Muscle layer of colon (tissue), 2 donors: ENCODE measurements around the gene KMO.

Experiments used
- H3K27ac ChIP-seq: one replicate; pipeline ENCODE4 v1.7.0; 2013; ENCODE audit warnings: low read depth, mild to moderate bottlenecking, low read length, moderate library complexity
- H3K27me3 ChIP-seq, 2 donors: one replicate each; pipeline ENCODE4 v1.7.0; 2013; ENCODE audit warnings: low read length in 2 of 2, mild to moderate bottlenecking in 2 of 2; ENCODE audit not compliant: insufficient read depth in 2 of 2, control insufficient read depth in 1 of 2
- H3K36me3 ChIP-seq: one replicate; pipeline ENCODE4 v1.7.0; 2013; ENCODE audit warnings: mild to moderate bottlenecking, low read length; ENCODE audit not compliant: insufficient read depth
- H3K4me1 ChIP-seq: one replicate; pipeline ENCODE4 v1.7.0; 2013; ENCODE audit warnings: mild to moderate bottlenecking, low read length; ENCODE audit not compliant: insufficient read depth
- H3K4me3 ChIP-seq, 2 donors: one replicate each; pipeline ENCODE4 v1.7.0; 2013; ENCODE audit warnings: low read length in 2 of 2, low read depth in 1 of 2, mild to moderate bottlenecking in 1 of 2, moderate library complexity in 1 of 2
- H3K9ac ChIP-seq: one replicate; pipeline ENCODE4 v1.7.0; 2013; ENCODE audit warnings: low read length
- H3K9me3 ChIP-seq: one replicate; pipeline ENCODE4 v1.7.0; 2013; ENCODE audit warnings: mild to moderate bottlenecking, low read length
- donor health status: abdominal sarcoma.
- donor health status: Adenocarcinoma of cecum.

Gene KMO

GRCh38 chr1:241574154-241574553, 42.0 kb downstream of the KMO start:
- Histone ChIP-seq H3K4me1 (no peaks in the 10 kb centered on the region), H3K4me3 (no peak overlapping the region), H3K36me3 (no peaks in the 10 kb centered on the region), H3K9me3 (no peaks in the 10 kb centered on the region), H3K27ac (no peak overlapping the region), H3K9ac (no peak overlapping the region), H3K27me3 (no peaks in the 10 kb centered on the region)

DNA sequence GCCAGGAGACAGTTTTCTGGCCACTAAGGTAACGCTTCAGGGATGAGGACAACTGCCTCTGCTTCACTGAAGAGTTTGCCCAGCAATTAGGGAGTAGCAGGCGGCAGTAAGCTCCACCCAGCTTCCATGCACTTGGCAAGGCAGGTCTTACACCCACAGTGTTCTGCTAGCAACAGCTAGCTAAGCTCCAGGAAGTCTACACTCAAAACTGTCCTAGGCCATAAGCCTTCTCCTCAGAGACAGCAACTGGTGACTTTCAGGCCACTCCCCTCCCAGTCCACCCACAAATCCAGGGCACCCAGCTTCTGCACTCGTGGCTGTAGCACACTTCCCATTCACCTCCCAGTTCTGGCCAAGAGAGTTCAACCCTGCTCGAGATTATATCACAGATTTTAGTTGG, 47.3 kb downstream of the KMO start:
- no peaks in the 10 kb centered on the region for H3K27me3 ChIP-seq
- H3K9me3 ChIP-seq = no peaks in the 10 kb centered on the region
- no peak overlapping the region for H3K4me3 ChIP-seq
- no peaks in the 10 kb centered on the region for H3K4me1 ChIP-seq
- H3K9ac ChIP-seq = no peak overlapping the region
- H3K36me3 ChIP-seq = no peaks in the 10 kb centered on the region
- no peak overlapping the region for H3K27ac ChIP-seq

- Histone ChIP-seq H3K36me3 (no peaks in the 10 kb centered on the region), H3K4me1 (no peaks in the 10 kb centered on the region), H3K4me3 (no peak overlapping the region), H3K27ac (no peak overlapping the region), H3K9me3 (no peaks in the 10 kb centered on the region), H3K9ac (no peak overlapping the region), H3K27me3 (no peaks in the 10 kb centered on the region)
Measured at GRCh38 chr1:241582921-241583321, 50.7 kb downstream of the KMO start.

DNA sequence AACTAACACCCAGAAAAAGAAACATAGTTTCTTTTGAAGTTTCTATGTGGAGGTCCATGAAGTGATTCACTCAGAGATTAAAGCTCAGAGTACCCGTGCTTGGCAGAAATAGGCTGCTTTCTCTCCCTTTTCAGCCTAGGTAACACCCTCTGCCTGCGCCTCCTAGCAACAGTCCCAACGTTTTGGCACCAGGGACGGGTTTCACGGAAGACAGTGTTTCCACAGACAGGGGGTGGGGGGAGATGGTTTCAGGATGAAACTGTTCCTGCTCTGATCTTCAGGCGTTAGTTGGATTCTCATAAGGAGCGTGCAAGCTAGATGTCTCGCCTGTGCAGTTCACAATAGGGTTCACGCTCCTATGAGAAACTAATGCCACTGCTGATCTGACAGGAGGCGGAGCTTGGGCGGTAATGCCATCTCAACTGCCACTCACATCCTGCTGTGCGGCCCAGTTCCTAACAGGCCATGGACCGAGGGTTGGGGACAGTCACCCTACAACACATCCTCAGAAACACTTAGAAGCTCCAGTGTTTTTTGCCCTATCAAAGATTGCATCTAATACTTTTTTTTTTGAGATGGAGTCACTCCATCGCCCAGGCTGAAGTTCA, 54.8 kb downstream of the KMO start:
- Histone ChIP-seq H3K9ac (no peak overlapping the region), H3K4me1 (no peaks in the 10 kb centered on the region), H3K36me3 (no peaks in the 10 kb centered on the region), H3K27me3 (no peaks in the 10 kb centered on the region), H3K27ac (no peak overlapping the region), H3K9me3 (no peaks in the 10 kb centered on the region), H3K4me3 (no peak overlapping the region)

- no peaks in the 10 kb centered on the region for H3K9me3 ChIP-seq
- no peaks in the 10 kb centered on the region for H3K27me3 ChIP-seq
- H3K4me1 ChIP-seq = no peaks in the 10 kb centered on the region
- no peak overlapping the region for H3K27ac ChIP-seq
- no peak overlapping the region for H3K9ac ChIP-seq
- H3K4me3 ChIP-seq = no peak overlapping the region
- H3K36me3 ChIP-seq = no peaks in the 10 kb centered on the region
Measured at GRCh38 chr1:241589521-241589920, 57.3 kb downstream of the KMO start.

GRCh38 chr1:241590719-241591118, 58.5 kb downstream of the KMO start:
- Histone ChIP-seq H3K4me3 (no peak overlapping the region), H3K36me3 (no peaks in the 10 kb centered on the region), H3K27ac (no peak overlapping the region), H3K27me3 (no peaks in the 10 kb centered on the region), H3K4me1 (no peaks in the 10 kb centered on the region), H3K9ac (no peak overlapping the region), H3K9me3 (no peaks in the 10 kb centered on the region)

DNA sequence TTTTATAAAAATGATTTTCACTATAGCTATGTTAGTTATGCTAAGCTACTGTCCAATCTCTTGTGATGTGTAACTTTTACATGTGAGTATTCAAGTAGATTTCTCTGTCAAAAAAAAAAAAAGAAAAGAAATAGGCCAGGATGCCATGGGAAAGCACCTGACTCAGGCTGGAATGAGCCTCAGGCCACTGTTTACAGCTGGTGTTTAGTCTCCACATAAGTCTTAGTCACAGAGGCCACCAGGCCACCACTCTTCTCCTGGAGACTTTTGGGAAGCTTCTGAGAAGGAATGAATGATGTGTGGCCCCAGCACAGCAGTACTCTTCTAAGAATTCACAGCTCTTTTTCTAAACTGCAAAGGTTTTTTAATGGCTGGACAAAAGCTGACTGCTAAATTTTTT, 59.1 kb downstream of the KMO start:
- H3K27ac ChIP-seq = no peak overlapping the region
- H3K4me1 ChIP-seq = no peaks in the 10 kb centered on the region
- H3K9me3 ChIP-seq = no peaks in the 10 kb centered on the region

DNA sequence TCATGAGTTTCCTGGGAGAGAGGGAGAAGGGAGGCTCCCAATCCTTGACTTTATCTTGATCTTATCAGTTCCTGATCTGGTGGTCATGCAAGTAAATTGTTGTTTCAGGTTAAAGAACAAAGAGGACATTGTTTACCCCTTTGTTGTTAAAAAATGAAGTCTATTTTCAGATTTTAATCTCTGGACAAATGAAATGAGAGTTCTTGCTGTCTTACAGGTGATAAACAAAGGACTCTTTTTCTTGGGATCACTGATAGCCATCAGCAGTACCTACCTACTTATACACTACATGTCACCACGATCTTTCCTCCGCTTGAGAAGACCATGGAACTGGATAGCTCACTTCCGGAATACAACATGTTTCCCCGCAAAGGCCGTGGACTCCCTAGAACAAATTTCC, 59.6 kb downstream of the KMO start:
- Histone ChIP-seq H3K27me3 (no peaks in the 10 kb centered on the region), H3K36me3 (no peaks in the 10 kb centered on the region), H3K9ac (no peak overlapping the region), H3K4me3 (no peak overlapping the region), H3K27ac (no peak overlapping the region), H3K9me3 (no peaks in the 10 kb centered on the region), H3K4me1 (no peaks in the 10 kb centered on the region)

More for the DNA sequence above, 59.1 kb downstream of the KMO start:
- H3K9ac ChIP-seq = no peak overlapping the region
- no peak overlapping the region for H3K4me3 ChIP-seq
- no peaks in the 10 kb centered on the region for H3K27me3 ChIP-seq
- H3K36me3 ChIP-seq = no peaks in the 10 kb centered on the region

GRCh38 chr1:241592273-241592958, 60.2 kb downstream of the KMO start:
- Histone ChIP-seq H3K27ac (no peak overlapping the region), H3K9me3 (no peaks in the 10 kb centered on the region), H3K9ac (no peak overlapping the region), H3K4me1 (no peaks in the 10 kb centered on the region), H3K4me3 (no peak overlapping the region), H3K27me3 (no peaks in the 10 kb centered on the region), H3K36me3 (no peaks in the 10 kb centered on the region)

DNA sequence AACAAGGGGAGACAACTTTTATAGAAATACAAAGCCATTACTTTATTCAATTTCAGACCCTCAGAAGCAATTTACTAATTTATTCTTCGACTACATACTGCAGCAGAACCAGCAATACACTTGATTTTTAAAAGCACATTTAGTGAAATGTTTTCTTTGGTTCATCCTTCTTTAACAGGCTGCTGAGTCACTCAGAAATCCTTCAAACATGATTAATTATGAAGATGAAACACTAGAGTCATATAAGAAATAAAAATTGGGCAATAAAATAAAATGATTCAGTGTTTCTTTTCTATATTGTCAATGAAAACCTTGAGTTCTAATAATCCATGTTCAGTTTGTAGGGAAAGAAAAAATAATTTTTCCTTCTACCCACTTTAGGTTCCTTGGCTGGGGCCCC, 61.0 kb downstream of the KMO start:
- H3K4me1 ChIP-seq = no peaks in the 10 kb centered on the region
- no peak overlapping the region for H3K9ac ChIP-seq
- H3K4me3 ChIP-seq = no peak overlapping the region
- H3K36me3 ChIP-seq = no peaks in the 10 kb centered on the region
- no peaks in the 10 kb centered on the region for H3K27me3 ChIP-seq
- H3K9me3 ChIP-seq = no peaks in the 10 kb centered on the region
- H3K27ac ChIP-seq = no peak overlapping the region

DNA sequence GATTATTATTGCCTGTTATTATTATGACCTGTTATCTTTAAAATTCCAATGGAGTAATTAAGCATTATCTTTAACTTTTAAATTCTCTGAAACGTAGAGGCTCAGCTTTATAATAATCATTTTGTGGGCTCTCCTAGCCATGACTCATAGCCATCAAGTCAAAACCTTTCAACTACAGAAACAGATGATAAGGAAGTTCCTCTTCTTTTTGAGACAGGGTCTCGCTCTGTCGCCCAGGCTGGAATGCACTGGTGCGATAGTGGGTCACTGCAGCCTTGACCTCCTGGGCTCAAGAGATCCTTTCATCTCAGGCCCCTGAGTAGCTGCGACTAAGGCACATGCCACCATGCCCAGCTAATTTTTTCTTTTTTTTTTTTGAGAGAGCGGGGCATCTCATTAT, 64.5 kb downstream of the KMO start:
- no peaks in the 10 kb centered on the region for H3K27me3 ChIP-seq
- H3K36me3 ChIP-seq = no peaks in the 10 kb centered on the region
- H3K27ac ChIP-seq = no peak overlapping the region
- no peaks in the 10 kb centered on the region for H3K9me3 ChIP-seq
- no peak overlapping the region for H3K9ac ChIP-seq
- no peak overlapping the region for H3K4me3 ChIP-seq
- no peaks in the 10 kb centered on the region for H3K4me1 ChIP-seq

- Histone ChIP-seq H3K36me3 (no peaks in the 10 kb centered on the region), H3K27ac (no peak overlapping the region), H3K9me3 (no peaks in the 10 kb centered on the region), H3K4me1 (no peaks in the 10 kb centered on the region), H3K4me3 (no peak overlapping the region), H3K27me3 (no peaks in the 10 kb centered on the region), H3K9ac (no peak overlapping the region)
Measured at GRCh38 chr1:241598249-241598648, 66.1 kb downstream of the KMO start.
